NCI-H1105 treated with DMSO at 0.1 percent for 48 hours (cell line): ENCODE results near the gene RAB31.

ENCODE experiments used
- DNase-seq: peaks from one replicate; lab custom pipeline; 2025; lab: John Stamatoyannopoulos, UW

Gene RAB31

GRCh38 chr18:9694174-9694573 is 13.9 kb upstream of the RAB31 start:
- no peak for DNase-seq

GRCh38 chr18:9694952-9695495 is 13.1 kb upstream of the RAB31 start:
- no peak for DNase-seq

GRCh38 chr18:9695605-9696004 is 12.5 kb upstream of the RAB31 start:
- no peak for DNase-seq

- DNase-seq, result no peak
Measured at GRCh38 chr18:9696112-9696511, 12.0 kb upstream of the RAB31 start.

GRCh38 chr18:9696701-9697100 is 11.4 kb upstream of the RAB31 start:
- no peak for DNase-seq

GRCh38 chr18:9697121-9697520 is 11.0 kb upstream of the RAB31 start:
- DNase-seq, result no peak

GRCh38 chr18:9698497-9698896 is 9.6 kb upstream of the RAB31 start:
- DNase-seq, result no peak

GRCh38 chr18:9700261-9700796 is 7.8 kb upstream of the RAB31 start:
- no peak for DNase-seq

- DNase-seq, result no peak
Measured at GRCh38 chr18:9701609-9702349, 6.3 kb upstream of the RAB31 start.

GRCh38 chr18:9704233-9705118 is 3.6 kb upstream of the RAB31 start:
- no peak for DNase-seq

GRCh38 chr18:9705183-9705829 is 2.8 kb upstream of the RAB31 start:
- DNase-seq, result no peak

GRCh38 chr18:9706081-9706935 is 1.8 kb upstream of the RAB31 start:
- no peak for DNase-seq

GRCh38 chr18:9707381-9708056 is 582 bp upstream of the RAB31 start:
- no peak for DNase-seq

- no peak for DNase-seq
Measured at GRCh38 chr18:9708434-9709303, 568 bp downstream of the RAB31 start.

GRCh38 chr18:9709304-9709877 is 1.3 kb downstream of the RAB31 start:
- DNase-seq, result no peak

- no peak for DNase-seq
Measured at GRCh38 chr18:9710037-9710436, 1.9 kb downstream of the RAB31 start.

GRCh38 chr18:9711361-9712129 is 3.4 kb downstream of the RAB31 start:
- DNase-seq, result no peak

GRCh38 chr18:9712130-9712577 is 4.1 kb downstream of the RAB31 start:
- DNase-seq, result no peak
